ENCODE data around the gene CSGALNACT2.

GRCh38 chr10:43127442-43127841 lies 10.8 kb upstream of the CSGALNACT2 start:
- TF ChIP-seq CTCF (IDR thresholded peaks at IDR 0.05) (no peak), POLR2A (IDR thresholded peaks at IDR 0.05) (no peak)

Measured in thyroid gland (tissue), 4 donors.